Measurements from ENCODE around the gene MARCHF5.
"Not testable (repeated sequence)": the region's sequence is repeated elsewhere in the genome, so short reads cannot be mapped to it uniquely, and the experiment has no call there.

The MARCHF5 gene

GRCh38 chr10:92393173-92393572 is 102.2 kb downstream of the MARCHF5 start:
- not testable (repeated sequence) for DNase-seq

GRCh38 chr10:92395271-92395670 is 104.3 kb downstream of the MARCHF5 start:
- DNase-seq, result no peak

GRCh38 chr10:92402234-92402633 is 111.3 kb downstream of the MARCHF5 start:
- not testable (repeated sequence) for DNase-seq
